ENCODE results near the gene SHANK1. TPM values are rescaled to one million over a fixed set of nuclear protein-coding genes. Genes with fewer than 3 reads are reported as not detected.
"Not testable (repeated sequence)": the region's sequence is repeated elsewhere in the genome, so short reads cannot be mapped to it uniquely, and the experiment has no call there.

Gene SHANK1
- total and polyA plus RNA-seq, 2 donors (not counting 3 experiments of a cell fraction or from before 2014, with no cell fraction given) = 0.66 to 1.9 TPM

GRCh38 chr19:50618379-50618778, 101.2 kb downstream of the SHANK1 start:
- H3K4me1 ChIP-seq (ENCODE audit: control insufficient read depth, extremely low read depth, insufficient read depth, low read length); H2AFZ ChIP-seq (ENCODE audit: low read depth, low read length); H3K4me2 ChIP-seq (ENCODE audit: insufficient read depth, low read length); intact Hi-C loops (cut with micrococcal nuclease); H4K20me1 ChIP-seq (replicated peaks; ENCODE audit: control insufficient read depth, extremely low read depth, insufficient read depth, low read length); DNase-seq (ENCODE audit: low read depth, low spot score); H3K36me3 ChIP-seq (ENCODE audit: control insufficient read depth in 2 of 2, extremely low read depth in 1 of 2, insufficient read depth in 2 of 2, low read length in 2 of 2); H3K4me3 ChIP-seq (replicated peaks in 1 of 3; ENCODE audit: insufficient read depth in 1 of 3, low read depth in 1 of 3, low read length in 3 of 3); H3K9me3 ChIP-seq (replicated peaks; ENCODE audit: control insufficient read depth, insufficient read depth, low read length); H3K79me2 ChIP-seq (ENCODE audit: control insufficient read depth, insufficient read depth, low read length); H3K9ac ChIP-seq (replicated peaks; ENCODE audit: extremely low read depth, insufficient read depth, low read length); H3K27me3 ChIP-seq (ENCODE audit: control insufficient read depth in 2 of 2, insufficient read depth in 2 of 2, low read length in 2 of 2); H3K9me1 ChIP-seq (replicated peaks; ENCODE audit: control insufficient read depth, extremely low read depth, insufficient read depth, low read length); CTCF ChIA-PET; dilution Hi-C loops (cut with MboI; ENCODE audit: extremely low pct_ligation_motif_present, low sequenced_read_pairs); H3K27ac ChIP-seq (ENCODE audit: insufficient read depth, low read depth, low read length); FAIRE-seq; BruUV-seq (replicated peaks); POLR2A ChIA-PET: not testable (repeated sequence)

DNA sequence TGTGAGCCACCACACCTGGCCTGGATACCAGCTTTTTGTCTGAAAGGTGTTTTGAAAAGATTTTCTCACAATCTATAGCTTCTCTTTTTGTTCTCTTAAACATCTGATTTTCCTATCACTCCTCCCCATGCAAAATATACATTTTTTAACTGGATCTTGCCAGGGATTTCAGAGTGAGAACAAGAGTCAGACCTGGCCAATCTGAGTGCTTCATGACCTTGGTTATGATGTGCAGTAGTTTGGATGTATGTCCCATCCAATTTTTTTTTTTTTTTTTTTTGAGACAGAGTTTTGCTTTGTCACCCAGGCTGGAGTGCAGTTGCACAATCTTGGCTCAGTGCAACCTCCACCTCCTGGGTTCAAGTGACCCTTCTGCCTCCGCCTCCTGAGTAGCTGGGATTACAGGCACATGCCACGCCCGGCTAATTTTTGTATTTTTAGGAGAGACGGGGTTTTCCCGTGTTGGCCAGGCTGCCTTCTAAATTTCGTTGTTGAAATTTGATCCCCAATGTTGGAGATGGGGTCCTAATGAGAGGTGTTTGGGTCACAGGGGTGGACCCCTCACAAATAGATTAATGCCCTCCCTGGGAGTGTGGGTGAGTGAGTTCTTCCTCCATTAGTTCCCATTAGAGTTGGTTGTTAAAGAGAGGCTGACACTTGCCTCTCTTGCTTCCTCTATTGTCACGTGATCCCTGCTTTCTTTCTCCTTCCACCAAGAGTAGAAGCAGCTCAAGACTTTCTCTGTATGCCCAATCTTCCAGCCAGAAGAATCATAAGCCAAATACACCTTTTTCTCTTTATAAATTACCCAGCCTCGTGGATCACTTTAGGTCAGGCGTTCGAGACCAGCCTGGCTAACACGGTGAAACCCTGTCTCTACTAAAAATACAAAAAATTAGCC, 106.8 kb downstream of the SHANK1 start:
- H3K4me2 ChIP-seq (ENCODE audit: insufficient read depth, low read length); H3K9ac ChIP-seq (replicated peaks; ENCODE audit: extremely low read depth, insufficient read depth, low read length); intact Hi-C loops (cut with micrococcal nuclease); H3K27me3 ChIP-seq (ENCODE audit: control insufficient read depth in 2 of 2, insufficient read depth in 2 of 2, low read length in 2 of 2); FAIRE-seq; DNase-seq (ENCODE audit: low read depth, low spot score); H4K20me1 ChIP-seq (replicated peaks; ENCODE audit: control insufficient read depth, extremely low read depth, insufficient read depth, low read length); POLR2A ChIA-PET; H3K27ac ChIP-seq (ENCODE audit: insufficient read depth, low read depth, low read length); H3K36me3 ChIP-seq (ENCODE audit: control insufficient read depth in 2 of 2, extremely low read depth in 1 of 2, insufficient read depth in 2 of 2, low read length in 2 of 2); H3K79me2 ChIP-seq (ENCODE audit: control insufficient read depth, insufficient read depth, low read length); H3K9me3 ChIP-seq (replicated peaks; ENCODE audit: control insufficient read depth, insufficient read depth, low read length); BruUV-seq (replicated peaks); H2AFZ ChIP-seq (ENCODE audit: low read depth, low read length); H3K4me1 ChIP-seq (ENCODE audit: control insufficient read depth, extremely low read depth, insufficient read depth, low read length); H3K9me1 ChIP-seq (replicated peaks; ENCODE audit: control insufficient read depth, extremely low read depth, insufficient read depth, low read length); H3K4me3 ChIP-seq (replicated peaks in 1 of 3; ENCODE audit: insufficient read depth in 1 of 3, low read depth in 1 of 3, low read length in 3 of 3); dilution Hi-C loops (cut with MboI; ENCODE audit: extremely low pct_ligation_motif_present, low sequenced_read_pairs): not testable (repeated sequence)
- CTCF ChIA-PET = interaction anchor here (0.8 kb wide), 1 partner anchor 57 kb away, joined by 3 read pairs; no protein-coding TSS in a partner anchor

Other genes starting within 250 kb of the SHANK1 start
- 101 and 106 TPM in 2 replicates for gene EMC10, start 243.3 kb downstream of the SHANK1 start, total RNA-seq
- gene EMC10, start 243.3 kb downstream of the SHANK1 start, polyA plus RNA-seq = 111 and 141 TPM in 2 replicates
- gene GARIN5A, start 243.0 kb downstream of the SHANK1 start, total RNA-seq = 0.44 and 0.62 TPM in 2 replicates
- 0.65 and 0.76 TPM in 2 replicates for gene GARIN5A, start 243.0 kb downstream of the SHANK1 start, polyA plus RNA-seq
- gene JOSD2, start 208.6 kb downstream of the SHANK1 start, total RNA-seq = 33.8 and 37.4 TPM in 2 replicates
- gene JOSD2, start 208.6 kb downstream of the SHANK1 start, polyA plus RNA-seq = 62.8 and 103 TPM in 2 replicates
- not detected in 2 replicates for gene ASPDH, start 205.9 kb downstream of the SHANK1 start, total RNA-seq
- gene ASPDH, start 205.9 kb downstream of the SHANK1 start, polyA plus RNA-seq = not detected in 2 replicates
- not detected in 2 replicates for gene LRRC4B, start 151.4 kb downstream of the SHANK1 start, total RNA-seq
- gene LRRC4B, start 151.4 kb downstream of the SHANK1 start, polyA plus RNA-seq = 0.08 and 0.10 TPM in 2 replicates
- 0.53 TPM in 1 of 2 replicates, not detected in the other for gene SYT3, start 79.9 kb downstream of the SHANK1 start, total RNA-seq
- gene SYT3, start 79.9 kb downstream of the SHANK1 start, polyA plus RNA-seq = 0.11 TPM in 1 of 2 replicates, not detected in the other
- gene C19orf81, start 70.4 kb downstream of the SHANK1 start, total RNA-seq = 1.1 and 2.5 TPM in 2 replicates
- gene C19orf81, start 70.4 kb downstream of the SHANK1 start, polyA plus RNA-seq = 0.79 and 2.1 TPM in 2 replicates
- 10.4 and 13.3 TPM in 2 replicates for gene CLEC11A, start 3.6 kb upstream of the SHANK1 start, total RNA-seq
- gene CLEC11A, start 3.6 kb upstream of the SHANK1 start, polyA plus RNA-seq = 30.1 and 37.2 TPM in 2 replicates
- gene GPR32, start 50.7 kb upstream of the SHANK1 start, total RNA-seq = not detected in 2 replicates
- not detected in 2 replicates for gene GPR32, start 50.7 kb upstream of the SHANK1 start, polyA plus RNA-seq
- not detected in 2 replicates for gene ACP4, start 70.6 kb upstream of the SHANK1 start, total RNA-seq
- not detected in 2 replicates for gene ACP4, start 70.6 kb upstream of the SHANK1 start, polyA plus RNA-seq
- gene KLK1, start 104.0 kb upstream of the SHANK1 start, total RNA-seq = not detected in 2 replicates
- 0.08 TPM in 1 of 2 replicates, not detected in the other for gene KLK1, start 104.0 kb upstream of the SHANK1 start, polyA plus RNA-seq
- gene KLK15, start 113.8 kb upstream of the SHANK1 start, total RNA-seq = not detected in 2 replicates
- not detected in 2 replicates for gene KLK15, start 113.8 kb upstream of the SHANK1 start, polyA plus RNA-seq
- not detected in 2 replicates for gene KLK3, start 135.1 kb upstream of the SHANK1 start, total RNA-seq
- not detected in 2 replicates for gene KLK3, start 135.1 kb upstream of the SHANK1 start, polyA plus RNA-seq
- not detected in 2 replicates for gene KLK2, start 153.6 kb upstream of the SHANK1 start, total RNA-seq
- gene KLK2, start 153.6 kb upstream of the SHANK1 start, polyA plus RNA-seq = not detected in 2 replicates
- not detected in 2 replicates for gene KLK4, start 191.6 kb upstream of the SHANK1 start, total RNA-seq
- not detected in 2 replicates for gene KLK4, start 191.6 kb upstream of the SHANK1 start, polyA plus RNA-seq
- not detected in 2 replicates for gene KLK5, start 233.2 kb upstream of the SHANK1 start, total RNA-seq
- gene KLK5, start 233.2 kb upstream of the SHANK1 start, polyA plus RNA-seq = not detected in 2 replicates
- gene KLK6, start 249.8 kb upstream of the SHANK1 start, total RNA-seq = not detected in 2 replicates
- 0.11 and 0.12 TPM in 2 replicates for gene KLK6, start 249.8 kb upstream of the SHANK1 start, polyA plus RNA-seq

All from endothelial cell of umbilical vein (primary cell).